ENCODE results near the gene ZC3H13. TPM values are rescaled to one million over a fixed set of nuclear protein-coding genes. Genes with fewer than 3 reads are reported as not detected.

The ZC3H13 gene
- total RNA-seq, 6 experiments from 2014 or later = 31.8 to 40.1 (median 35.6) TPM

- Mint-ChIP-seq H3K36me3 (ENCODE audit: low read depth) (no peaks in the 10 kb centered on the region), H3K27me3 (ENCODE audit: insufficient read depth) (peaks cover 9% of the 10 kb centered on the region), H3K9me3 (no peaks in the 10 kb centered on the region), H3K4me1 (ENCODE audit: low read depth) (no peaks in the 10 kb centered on the region), H3K4me3 (no peak overlapping the region), H3K27ac (no peak overlapping the region)
- no peak for DNase-seq
- no peak for TF ChIP-seq CTCF (IDR thresholded peaks at IDR 0.05)
Observed at GRCh38 chr13:45941261-45941660, 111.3 kb downstream of the ZC3H13 start.

GRCh38 chr13:45940061-45940460 is 112.5 kb downstream of the ZC3H13 start:
- no peak for DNase-seq
- peaks cover 12% of the 10 kb centered on the region for H3K27me3 Mint-ChIP-seq (ENCODE audit: insufficient read depth)
- H3K4me1 Mint-ChIP-seq (ENCODE audit: low read depth) = no peaks in the 10 kb centered on the region
- TF ChIP-seq CTCF (IDR thresholded peaks at IDR 0.05) = no peak
- H3K9me3 Mint-ChIP-seq = no peaks in the 10 kb centered on the region
- H3K4me3 Mint-ChIP-seq = no peak overlapping the region
- no peaks in the 10 kb centered on the region for H3K36me3 Mint-ChIP-seq (ENCODE audit: low read depth)
- no peak overlapping the region for H3K27ac Mint-ChIP-seq

GRCh38 chr13:45936621-45937020 is 115.9 kb downstream of the ZC3H13 start:
- H3K27ac Mint-ChIP-seq = no peak overlapping the region
- no peaks in the 10 kb centered on the region for H3K36me3 Mint-ChIP-seq (ENCODE audit: low read depth)
- H3K9me3 Mint-ChIP-seq = no peaks in the 10 kb centered on the region
- no peak for TF ChIP-seq CTCF (IDR thresholded peaks at IDR 0.05)
- peaks cover 28% of the 10 kb centered on the region for H3K27me3 Mint-ChIP-seq (ENCODE audit: insufficient read depth)
- no peak overlapping the region for H3K4me3 Mint-ChIP-seq
- H3K4me1 Mint-ChIP-seq (ENCODE audit: low read depth) = no peaks in the 10 kb centered on the region
- no peak for DNase-seq

- Mint-ChIP-seq H3K27me3 (ENCODE audit: insufficient read depth) (peaks cover 27% of the 10 kb centered on the region), H3K36me3 (ENCODE audit: low read depth) (no peaks in the 10 kb centered on the region), H3K9me3 (no peaks in the 10 kb centered on the region), H3K4me1 (ENCODE audit: low read depth) (no peaks in the 10 kb centered on the region), H3K4me3 (no peak overlapping the region), H3K27ac (no peak overlapping the region)
- TF ChIP-seq CTCF (IDR thresholded peaks at IDR 0.05) = no peak
- no peak for DNase-seq
Observed at GRCh38 chr13:45934283-45934682, 118.3 kb downstream of the ZC3H13 start.

- peaks cover 27% of the 10 kb centered on the region for H3K27me3 Mint-ChIP-seq (ENCODE audit: insufficient read depth)
- no peak for DNase-seq
- no peak overlapping the region for H3K27ac Mint-ChIP-seq
- H3K9me3 Mint-ChIP-seq = no peaks in the 10 kb centered on the region
- no peak overlapping the region for H3K4me3 Mint-ChIP-seq
- no peaks in the 10 kb centered on the region for H3K36me3 Mint-ChIP-seq (ENCODE audit: low read depth)
- H3K4me1 Mint-ChIP-seq (ENCODE audit: low read depth) = no peaks in the 10 kb centered on the region
- no peak for TF ChIP-seq CTCF (IDR thresholded peaks at IDR 0.05)
Observed at GRCh38 chr13:45933203-45933908, 119.2 kb downstream of the ZC3H13 start.

Measured in HFFc6 (cell line).